AG04450 (cell line): ENCODE measurements around the gene CD164. TPM values are rescaled to one million over a fixed set of nuclear protein-coding genes. Genes with fewer than 3 reads are reported as not detected.
A peak's percentile ranks its signal among the peaks of the same experiment; 100 is the strongest.

ENCODE experiments used
- CTCF ChIA-PET: fragments of 300-600, 350-600 bp; formaldehyde crosslinking; extraction: SDS; loops from one replicate; lab custom pipeline; 2022; ENCODE audit warnings: antibody characterized with exemption, inconsistent platforms; lab: Charles Lee
- POLR2A ChIA-PET: fragments of 350-600 bp; formaldehyde crosslinking; extraction: SDS; loops from one replicate; lab custom pipeline; 2021; ENCODE audit warnings: antibody characterized with exemption, inconsistent platforms; lab: Yijun Ruan, JAX
- DNase-seq: peaks from one replicate; pipeline ENCODE4 v3.0.0-alpha.2; 2011; ENCODE audit warnings: low read depth, low spot score
- H3K27ac ChIP-seq: one replicate; pipeline ENCODE4 v1.5.1; 2012; ENCODE audit warnings: low read depth, low read length, control low read depth
- H3K27me3 ChIP-seq: one replicate; pipeline ENCODE4 v1.6.0; 2012; ENCODE audit warnings: low read length; ENCODE audit not compliant: control insufficient read depth, insufficient read depth
- H3K4me3 ChIP-seq: 2 replicates; pipeline ENCODE4 v1.5.1; 2011; ENCODE audit warnings: mild to moderate bottlenecking, low read depth, low read length, control low read depth
- H3K9me3 ChIP-seq: 2 replicates; pipeline ENCODE4 v1.5.1; 2012; ENCODE audit warnings: low read length; ENCODE audit not compliant: control insufficient read depth, insufficient read depth
- CTCF ChIP-seq: IDR thresholded peaks from 2 replicates; pipeline ENCODE4 v1.5.1; 2011; ENCODE audit warnings: low read depth, low read length, control low read depth, inconsistent platforms
- polyA plus RNA-seq: library from polyadenylated mRNA; depleted of rRNA; stranded (reverse); fragments of >200 nt; gene quantifications from 2 replicates; pipeline ENCODE4 v1.2.3, GENCODE V29; 2011

Gene CD164
- polyA plus RNA-seq, 1 experiment, result 383 TPM

GRCh38 chr6:109388265-109388664 is 6.0 kb upstream of the CD164 start:
- Histone ChIP-seq H3K4me3 (no peak overlapping the region), H3K9me3 (no peaks in the 10 kb centered on the region), H3K27ac (no peak overlapping the region), H3K27me3 (peaks cover 4% of the 10 kb centered on the region)
- POLR2A ChIA-PET, result no interaction called here
- CTCF ChIA-PET, result no interaction called here
- no peak for TF ChIP-seq CTCF
- no peak for DNase-seq

- H3K27ac ChIP-seq, result no peak overlapping the region
- no peak for DNase-seq
- TF ChIP-seq CTCF, result no peak
- CTCF ChIA-PET, result interaction anchor here (0.6 to 4.4 kb wide), 15 partner anchors 8 to 311 kb away, joined by 3 to 47 read pairs (median 4); partner anchors contain the start of genes PPIL6, SMPD2 and ZBTB24
- peaks cover 3% of the 10 kb centered on the region for H3K27me3 ChIP-seq
- POLR2A ChIA-PET, result interaction anchor here (0.6 to 2.7 kb wide), 5 partner anchors 45 to 310 kb away, joined by 4 to 22 read pairs (median 7); partner anchors contain the start of genes CEP57L1, PPIL6, SESN1 and SMPD2
- H3K4me3 ChIP-seq, result peak overlapping the region; percentile 98
- H3K9me3 ChIP-seq, result no peaks in the 10 kb centered on the region; the same call in 1 of the 2 replicates
Measured at GRCh38 chr6:109383438-109383940, 1.2 kb upstream of the CD164 start.

- ChIA-PET POLR2A (interaction anchor here (0.6 to 2.7 kb wide), 8 partner anchors 10 to 1190 kb away, joined by 3 to 22 read pairs (median 4); partner anchors contain the start of genes CEP57L1, PPIL6, SESN1 and SMPD2), CTCF (interaction anchor here (0.6 to 4.4 kb wide), 13 partner anchors 9 to 310 kb away, joined by 3 to 47 read pairs (median 4); partner anchors contain the start of genes PPIL6, SMPD2 and ZBTB24)
- peak; percentile 87 for DNase-seq
- peaks cover 3% of the 10 kb centered on the region for H3K27me3 ChIP-seq
- TF ChIP-seq CTCF, result peak; percentile 53
- peak overlapping the region; percentile 98 for H3K4me3 ChIP-seq
- no peaks in the 10 kb centered on the region; the same call in 1 of the 2 replicates for H3K9me3 ChIP-seq
- peak overlapping the region; percentile 99 for H3K27ac ChIP-seq
Measured at GRCh38 chr6:109382576-109383437, 540 bp upstream of the CD164 start.

GRCh38 chr6:109381061-109381746 is 1.1 kb downstream of the CD164 start:
- ChIA-PET CTCF (interaction anchor here (4.4 kb wide), 1 partner anchor 193 kb away, joined by 47 read pairs; no protein-coding TSS in a partner anchor), POLR2A (interaction anchor here (0.9 kb wide), 1 partner anchor 60 kb away, joined by 3 read pairs; the partner anchor contains the start of genes PPIL6 and SMPD2)
- Histone ChIP-seq H3K4me3 (peak overlapping the region; percentile 98), H3K27ac (peak overlapping the region; percentile 85), H3K27me3 (no peaks in the 10 kb centered on the region), H3K9me3 (no peaks in the 10 kb centered on the region; the same call in 1 of the 2 replicates)
- no peak for TF ChIP-seq CTCF
- DNase-seq, result no peak
